NCI-H2227 treated with DMSO at 0.1 percent for 48 hours (cell line): ENCODE results near the gene PLXNC1.

Source experiments
- DNase-seq: peaks from one replicate; lab custom pipeline; 2025; lab: John Stamatoyannopoulos, UW

The PLXNC1 gene

GRCh38 chr12:94133964-94134795 lies 14.2 kb upstream of the PLXNC1 start:
- peak; percentile 74 for DNase-seq

GRCh38 chr12:94135896-94136295 lies 12.5 kb upstream of the PLXNC1 start:
- DNase-seq, result no peak

- DNase-seq, result no peak
Measured at GRCh38 chr12:94139816-94140215, 8.6 kb upstream of the PLXNC1 start.

- no peak for DNase-seq
Measured at GRCh38 chr12:94140556-94140955, 7.8 kb upstream of the PLXNC1 start.

- DNase-seq, result no peak
Measured at GRCh38 chr12:94141004-94141764, 7.2 kb upstream of the PLXNC1 start.

- no peak for DNase-seq
Measured at GRCh38 chr12:94141892-94142291, 6.5 kb upstream of the PLXNC1 start.

- no peak for DNase-seq
Measured at GRCh38 chr12:94143438-94143837, 4.9 kb upstream of the PLXNC1 start.

- no peak for DNase-seq
Measured at GRCh38 chr12:94143951-94144350, 4.4 kb upstream of the PLXNC1 start.

- DNase-seq, result no peak
Measured at GRCh38 chr12:94144781-94145180, 3.6 kb upstream of the PLXNC1 start.

- peak; percentile 19 for DNase-seq
Measured at GRCh38 chr12:94145191-94145983, 3.0 kb upstream of the PLXNC1 start.

- no peak for DNase-seq
Measured at GRCh38 chr12:94146166-94146936, 2.0 kb upstream of the PLXNC1 start.

- no peak for DNase-seq
Measured at GRCh38 chr12:94147387-94147990, 888 bp upstream of the PLXNC1 start.

- DNase-seq, result no peak
Measured at GRCh38 chr12:94148739-94149118, 352 bp downstream of the PLXNC1 start.

GRCh38 chr12:94149119-94149780 lies 873 bp downstream of the PLXNC1 start:
- DNase-seq, result peak; percentile 48

GRCh38 chr12:94149781-94150239 lies 1.4 kb downstream of the PLXNC1 start:
- DNase-seq, result no peak

GRCh38 chr12:94150240-94151121 lies 2.1 kb downstream of the PLXNC1 start:
- peak; percentile 44 for DNase-seq

GRCh38 chr12:94151582-94151981 lies 3.2 kb downstream of the PLXNC1 start:
- DNase-seq, result no peak

GRCh38 chr12:94152292-94153078 lies 4.1 kb downstream of the PLXNC1 start:
- DNase-seq, result no peak

- no peak for DNase-seq
Measured at GRCh38 chr12:94157181-94157580, 8.8 kb downstream of the PLXNC1 start.
